WTC11 (cell line): ENCODE measurements around the gene SSH3. TPM values are rescaled to one million over a fixed set of nuclear protein-coding genes. Genes with fewer than 3 reads are reported as not detected.

Experiments
- ATAC-seq: fragments of 200-7000 bp; cut with Tn5 transposase; 2 replicates; pipeline ENCODE4 v1.10.0; 2021; ENCODE audit warnings: mild to moderate bottlenecking, moderate library complexity
- CTCF ChIA-PET: fragments of 300-600 bp; sonication (Branson Sonifier 250); formaldehyde crosslinking; loops from one replicate; lab custom pipeline; 2021; ENCODE audit warnings: antibody characterized with exemption; lab: Charles Lee
- POLR2A ChIA-PET: fragments of 350-600 bp; sonication (Branson Sonifier 250); formaldehyde crosslinking; loops from one replicate; lab custom pipeline; 2021; ENCODE audit warnings: antibody characterized with exemption; lab: Charles Lee
- DNase-seq: peaks from one replicate; pipeline ENCODE4 v3.0.0; 2021; ENCODE audit warnings: low spot score
- H3K27ac Mint-ChIP-seq: 2 replicates; pipeline ENCODE4 v1.8.0; 2021; ENCODE audit warnings: mixed read lengths
- H3K27me3 Mint-ChIP-seq: 2 replicates; pipeline ENCODE4 v1.8.0; 2021; ENCODE audit warnings: low read depth, mild to moderate bottlenecking, moderate library complexity, mixed read lengths
- H3K36me3 Mint-ChIP-seq: 2 replicates; pipeline ENCODE4 v1.8.0; 2021; ENCODE audit warnings: mixed read lengths
- H3K4me1 Mint-ChIP-seq: 2 replicates; pipeline ENCODE4 v1.8.0; 2022; ENCODE audit warnings: mixed read lengths
- H3K4me3 Mint-ChIP-seq: 2 replicates; pipeline ENCODE4 v1.8.0; 2021; ENCODE audit warnings: mild to moderate bottlenecking, moderate library complexity, mixed read lengths
- H3K9me3 Mint-ChIP-seq: 2 replicates; pipeline ENCODE4 v1.8.0; 2021; ENCODE audit warnings: mixed read lengths
- ATF1 ChIP-seq: sonication (generic); formaldehyde crosslinking; IDR thresholded peaks from 2 replicates; pipeline ENCODE4 v1.8.1; 2023; ENCODE audit warnings: mild to moderate bottlenecking, moderate library complexity, missing genetic modification reagents
- FOXJ3 ChIP-seq: sonication (generic); formaldehyde crosslinking; IDR thresholded peaks from 2 replicates; pipeline ENCODE4 v1.9.0; 2021; ENCODE audit warnings: missing genetic modification reagents, mild to moderate bottlenecking, borderline replicate concordance
- FOXK1 ChIP-seq: sonication (generic); formaldehyde crosslinking; IDR thresholded peaks from 2 replicates; pipeline ENCODE4 v1.8.0; 2022; ENCODE audit warnings: mild to moderate bottlenecking, moderate library complexity, missing genetic modification reagents
- GABPB1 ChIP-seq: sonication (generic); formaldehyde crosslinking; IDR thresholded peaks from 2 replicates; pipeline ENCODE4 v1.8.1; 2023; ENCODE audit warnings: mild to moderate bottlenecking, missing genetic modification reagents
- PREB ChIP-seq: sonication (generic); formaldehyde crosslinking; IDR thresholded peaks from 2 replicates; pipeline ENCODE4 v1.8.1; 2022; ENCODE audit warnings: mild to moderate bottlenecking, missing genetic modification reagents, moderate library complexity, borderline replicate concordance
- SP1 ChIP-seq: sonication (generic); formaldehyde crosslinking; conservative IDR thresholded peaks from 2 replicates; pipeline ENCODE4 v1.8.1; 2022; ENCODE audit warnings: missing genetic modification reagents
- TEAD1 ChIP-seq: sonication (generic); formaldehyde crosslinking; IDR thresholded peaks from 2 replicates; pipeline ENCODE4 v1.8.0; 2022; ENCODE audit warnings: mild to moderate bottlenecking, missing genetic modification reagents
- ZNF317 ChIP-seq: sonication (generic); formaldehyde crosslinking; IDR thresholded peaks from 2 replicates; pipeline ENCODE4 v1.8.1; 2023; ENCODE audit warnings: low read depth, mild to moderate bottlenecking, moderate library complexity, missing genetic modification reagents, borderline replicate concordance
- total RNA-seq: library from RNA; stranded (reverse); gene quantifications from 3 replicates; pipeline ENCODE4 v1.2.3, GENCODE V29; 2021
- TF ChIP-seq, protein P1 (sequence below): sonication (generic); formaldehyde crosslinking; conservative IDR thresholded peaks from 2 replicates; pipeline ENCODE4 v1.8.1; 2023; ENCODE audit warnings: mild to moderate bottlenecking, low read depth, missing genetic modification reagents, moderate library complexity
- TF ChIP-seq, protein P2 (sequence below): sonication (generic); formaldehyde crosslinking; conservative IDR thresholded peaks from 2 replicates; pipeline ENCODE4 v1.8.1; 2022; ENCODE audit warnings: mild to moderate bottlenecking, missing genetic modification reagents
- TF ChIP-seq, protein P3 (sequence below): fragments of 250-450 bp; sonication (Bioruptor Pico); IDR thresholded peaks from 2 replicates; pipeline ENCODE4 v1.9.0; 2021; ENCODE audit warnings: mild to moderate bottlenecking

SSH3 gene
- total RNA-seq, 1 experiment from 2014 or later, result 42.3 TPM

DNA sequence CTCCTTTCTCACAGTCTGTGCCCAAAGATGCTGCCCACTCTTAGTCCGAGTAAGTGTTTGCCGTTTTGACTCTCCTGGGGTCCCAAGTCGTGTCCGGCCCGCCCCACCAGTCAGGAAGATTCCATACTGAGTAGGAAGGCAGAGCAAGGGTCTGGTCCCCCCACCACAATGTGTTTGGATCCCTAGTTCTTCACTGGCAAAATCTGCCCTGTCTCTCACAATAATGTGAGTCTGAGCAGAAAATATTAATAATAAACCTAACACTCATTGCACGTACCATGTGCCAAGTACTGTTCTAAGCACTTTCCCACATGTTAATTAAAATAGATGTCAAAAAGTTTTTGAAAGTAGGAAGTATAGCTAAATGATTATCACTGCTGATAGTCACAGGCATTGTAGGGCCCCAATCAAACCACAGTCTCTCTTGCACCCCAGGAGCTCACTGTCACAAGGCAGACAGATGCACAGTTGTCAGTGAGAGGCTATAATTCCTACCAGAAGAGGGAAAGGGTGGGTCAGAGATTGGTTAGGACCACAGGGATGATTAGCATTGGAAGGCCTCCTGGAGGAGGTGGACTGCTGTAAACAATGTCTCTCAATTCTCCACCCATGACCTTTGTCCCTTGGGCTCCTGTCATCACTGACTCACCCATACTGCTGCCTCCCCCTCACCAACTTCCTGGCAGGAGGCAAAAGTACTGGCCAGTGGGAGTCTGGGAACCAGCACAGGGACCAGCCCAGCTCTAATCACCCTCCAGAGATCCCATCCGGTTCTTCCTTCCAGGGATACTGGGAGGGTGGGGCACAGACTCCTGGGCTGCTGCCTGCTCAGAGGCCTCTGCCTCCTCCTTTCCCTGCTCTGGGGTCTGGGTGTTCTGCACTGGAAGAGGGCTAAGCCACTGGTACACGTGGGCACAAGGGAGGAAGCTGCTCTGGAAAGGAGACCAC is 51.0 kb downstream of the SSH3 start:
- Mint-ChIP-seq H3K36me3 (no peaks in the 10 kb centered on the region), H3K27me3 (peaks cover 16% of the 10 kb centered on the region), H3K9me3 (no peaks in the 10 kb centered on the region), H3K4me1 (peaks cover 32% of the 10 kb centered on the region), H3K4me3 (peak overlapping the region; percentile 91), H3K27ac (peak overlapping the region; percentile 90)
- DNase-seq (no peak), ATAC-seq (no peak)
- 0 out of 2 replicates have a peak, but pooled peaks have one; percentile 27 for TF ChIP-seq GABPB1 (CRISPR knock-in tag)
- TF ChIP-seq, protein P1, sequence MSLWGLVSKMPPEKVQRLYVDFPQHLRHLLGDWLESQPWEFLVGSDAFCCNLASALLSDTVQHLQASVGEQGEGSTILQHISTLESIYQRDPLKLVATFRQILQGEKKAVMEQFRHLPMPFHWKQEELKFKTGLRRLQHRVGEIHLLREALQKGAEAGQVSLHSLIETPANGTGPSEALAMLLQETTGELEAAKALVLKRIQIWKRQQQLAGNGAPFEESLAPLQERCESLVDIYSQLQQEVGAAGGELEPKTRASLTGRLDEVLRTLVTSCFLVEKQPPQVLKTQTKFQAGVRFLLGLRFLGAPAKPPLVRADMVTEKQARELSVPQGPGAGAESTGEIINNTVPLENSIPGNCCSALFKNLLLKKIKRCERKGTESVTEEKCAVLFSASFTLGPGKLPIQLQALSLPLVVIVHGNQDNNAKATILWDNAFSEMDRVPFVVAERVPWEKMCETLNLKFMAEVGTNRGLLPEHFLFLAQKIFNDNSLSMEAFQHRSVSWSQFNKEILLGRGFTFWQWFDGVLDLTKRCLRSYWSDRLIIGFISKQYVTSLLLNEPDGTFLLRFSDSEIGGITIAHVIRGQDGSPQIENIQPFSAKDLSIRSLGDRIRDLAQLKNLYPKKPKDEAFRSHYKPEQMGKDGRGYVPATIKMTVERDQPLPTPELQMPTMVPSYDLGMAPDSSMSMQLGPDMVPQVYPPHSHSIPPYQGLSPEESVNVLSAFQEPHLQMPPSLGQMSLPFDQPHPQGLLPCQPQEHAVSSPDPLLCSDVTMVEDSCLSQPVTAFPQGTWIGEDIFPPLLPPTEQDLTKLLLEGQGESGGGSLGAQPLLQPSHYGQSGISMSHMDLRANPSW, result no peak
- ChIA-PET CTCF (interaction anchor here (0.9 to 10.1 kb wide), 13 partner anchors 8 to 276 kb away, joined by 3 to 842 read pairs (median 6); partner anchors contain the start of genes ANKRD13D, CLCF1, NUDT8 and PPP1CA), POLR2A (interaction anchor here (0.6 to 2.1 kb wide), 4 partner anchors 22 to 276 kb away, joined by 3 to 8 read pairs (median 3); partner anchors contain the start of gene NUDT8)

GRCh38 chr11:67355023-67355793 is 51.9 kb downstream of the SSH3 start:
- Mint-ChIP-seq H3K27ac (no peak overlapping the region), H3K27me3 (peaks cover 18% of the 10 kb centered on the region), H3K9me3 (no peaks in the 10 kb centered on the region), H3K36me3 (no peaks in the 10 kb centered on the region), H3K4me1 (peaks cover 30% of the 10 kb centered on the region), H3K4me3 (no peak overlapping the region; the same call in 1 of the 2 replicates)
- ATAC-seq (no peak), DNase-seq (no peak)
- CTCF ChIA-PET, result interaction anchor here (1.1 to 10.1 kb wide), 3 partner anchors 21 to 46 kb away, joined by 6 to 842 read pairs (median 21); partner anchors contain the start of genes CLCF1 and PPP1CA
- POLR2A ChIA-PET, result no interaction called here
- TF ChIP-seq ATF1 (no peak), TEAD1 (CRISPR knock-in tag) (no peak), FOXK1 (CRISPR knock-in tag) (no peak), PREB (CRISPR knock-in tag) (no peak), ZNF317 (CRISPR knock-in tag) (no peak), SP1 (CRISPR knock-in tag) (no peak), FOXJ3 (CRISPR knock-in tag) (no peak)
- TF ChIP-seq, protein P2, sequence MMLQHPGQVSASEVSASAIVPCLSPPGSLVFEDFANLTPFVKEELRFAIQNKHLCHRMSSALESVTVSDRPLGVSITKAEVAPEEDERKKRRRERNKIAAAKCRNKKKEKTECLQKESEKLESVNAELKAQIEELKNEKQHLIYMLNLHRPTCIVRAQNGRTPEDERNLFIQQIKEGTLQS (CRISPR knock-in tag), result no peak
- TF ChIP-seq, protein P3, sequence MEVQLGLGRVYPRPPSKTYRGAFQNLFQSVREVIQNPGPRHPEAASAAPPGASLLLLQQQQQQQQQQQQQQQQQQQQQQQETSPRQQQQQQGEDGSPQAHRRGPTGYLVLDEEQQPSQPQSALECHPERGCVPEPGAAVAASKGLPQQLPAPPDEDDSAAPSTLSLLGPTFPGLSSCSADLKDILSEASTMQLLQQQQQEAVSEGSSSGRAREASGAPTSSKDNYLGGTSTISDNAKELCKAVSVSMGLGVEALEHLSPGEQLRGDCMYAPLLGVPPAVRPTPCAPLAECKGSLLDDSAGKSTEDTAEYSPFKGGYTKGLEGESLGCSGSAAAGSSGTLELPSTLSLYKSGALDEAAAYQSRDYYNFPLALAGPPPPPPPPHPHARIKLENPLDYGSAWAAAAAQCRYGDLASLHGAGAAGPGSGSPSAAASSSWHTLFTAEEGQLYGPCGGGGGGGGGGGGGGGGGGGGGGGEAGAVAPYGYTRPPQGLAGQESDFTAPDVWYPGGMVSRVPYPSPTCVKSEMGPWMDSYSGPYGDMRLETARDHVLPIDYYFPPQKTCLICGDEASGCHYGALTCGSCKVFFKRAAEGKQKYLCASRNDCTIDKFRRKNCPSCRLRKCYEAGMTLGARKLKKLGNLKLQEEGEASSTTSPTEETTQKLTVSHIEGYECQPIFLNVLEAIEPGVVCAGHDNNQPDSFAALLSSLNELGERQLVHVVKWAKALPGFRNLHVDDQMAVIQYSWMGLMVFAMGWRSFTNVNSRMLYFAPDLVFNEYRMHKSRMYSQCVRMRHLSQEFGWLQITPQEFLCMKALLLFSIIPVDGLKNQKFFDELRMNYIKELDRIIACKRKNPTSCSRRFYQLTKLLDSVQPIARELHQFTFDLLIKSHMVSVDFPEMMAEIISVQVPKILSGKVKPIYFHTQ (CRISPR knock-in tag), result no peak
